A549 treated with CORT108297 at 1 μM for 4 hours (cell line): Measurements from ENCODE around the gene SGTB. TPM values are rescaled to one million over a fixed set of nuclear protein-coding genes. Genes with fewer than 3 reads are reported as not detected.

Experiments
- total RNA-seq: library from RNA; stranded (reverse); fragments of 200-300 nt; extraction: Qiagen RNA extraction; gene quantifications from 5 replicates; pipeline ENCODE4 v1.2.3, GENCODE V29; 2022

Gene SGTB
- total RNA-seq: 5.6 to 7.6 TPM (median 7.1 TPM) in 5 replicates

GRCh38 chr5:65721720-65722574 is at the start of gene SGTB, which contains the start of gene NLN:
TSS of gene SGTB (minus strand) at chr5:65722109. CDS start at chr5:65720807, 1,302 bp downstream.
TSS of gene NLN (plus strand) at chr5:65722205. CDS start at chr5:65722374, 169 bp downstream.

GRCh38 chr5:65624571-65625555 is 97.0 kb downstream of the SGTB start, which contains the start of the genes SHLD3 and TRAPPC13:
TSS of gene SHLD3 (plus strand) at chr5:65625027. CDS start at chr5:65629588, 4,561 bp downstream.
TSS of gene TRAPPC13 (plus strand) at chr5:65625027. CDS start at chr5:65625061, 34 bp downstream.

GRCh38 chr5:65624025-65624570 is 97.8 kb downstream of the SGTB start, which contains the start of gene TRIM23:
TSS of gene TRIM23 (minus strand) at chr5:65624333. CDS start at chr5:65624274, 59 bp downstream.

Other genes starting within 250 kb of the SGTB start
- 0.03 to 0.12 TPM (median 0.10 TPM) in 5 replicates for gene ADAMTS6, start 240.2 kb downstream of the SGTB start, total RNA-seq
- gene CENPK, start 158.9 kb downstream of the SGTB start, total RNA-seq: 27.8 to 40.9 TPM (median 31.1 TPM) in 5 replicates
- gene PPWD1, start 158.8 kb downstream of the SGTB start, total RNA-seq: 17.5 to 22.9 TPM (median 18.6 TPM) in 5 replicates
- gene TRIM23, start 97.8 kb downstream of the SGTB start, total RNA-seq: 5.9 to 7.9 TPM (median 7.2 TPM) in 5 replicates
- 2.0 to 3.3 TPM (median 2.2 TPM) in 5 replicates for gene SHLD3, start 97.1 kb downstream of the SGTB start, total RNA-seq
- 11.6 to 15.1 TPM (median 13.7 TPM) in 5 replicates for gene TRAPPC13, start 97.1 kb downstream of the SGTB start, total RNA-seq
- 47.4 to 76.0 TPM (median 65.1 TPM) in 5 replicates for gene NLN, start 96 bp upstream of the SGTB start, total RNA-seq
- 19.6 to 38.4 TPM (median 22.6 TPM) in 5 replicates for gene ERBIN, start 204.5 kb upstream of the SGTB start, total RNA-seq